OCI-LY7 (cell line): ENCODE data around the gene HLA-DPB1. TPM values are rescaled to one million over a fixed set of nuclear protein-coding genes. Genes with fewer than 3 reads are reported as not detected.

Experiments used
- BruUV-seq: library from RNA; stranded (reverse); fragments of 400-500 nt; replicated peaks from 2 replicates; lab custom pipeline; 2021; lab: Mats Ljungman, UMichigan
- CTCF ChIA-PET: fragments of 300-600 bp; sonication (Branson Sonifier 250); formaldehyde crosslinking; loops from one replicate; lab custom pipeline; 2022; ENCODE audit warnings: antibody characterized with exemption; ENCODE audit not compliant: unreplicated experiment; lab: Charles Lee
- POLR2A ChIA-PET: fragments of 300-600 bp; sonication (Branson Sonifier 250); formaldehyde crosslinking; loops from one replicate; lab custom pipeline; 2022; ENCODE audit warnings: antibody characterized with exemption; lab: Charles Lee
- DNase-seq: peaks from one replicate; pipeline ENCODE4 v3.0.0-alpha.2; 2015; ENCODE audit warnings: low spot score
- H2AFZ ChIP-seq: fragments of 200-600 bp; sonication (generic), shearing (Covaris generic); 2 replicates; pipeline ENCODE4 v1.6.1; 2014; ENCODE audit warnings: mild to moderate bottlenecking, antibody characterized with exemption, low read length, moderate library complexity
- H3K27ac ChIP-seq: fragments of 200-600 bp; sonication (generic); 2 replicates; pipeline ENCODE4 v1.5.1; 2014; ENCODE audit warnings: mixed run types, low read depth, mild to moderate bottlenecking, moderate library complexity, low read length, inconsistent platforms; ENCODE audit not compliant: poor library complexity, severe bottlenecking
- H3K36me3 ChIP-seq: fragments of 200-600 bp; sonication (generic); 2 replicates; pipeline ENCODE4 v1.6.1; 2014; ENCODE audit warnings: mild to moderate bottlenecking, antibody characterized with exemption, low read length, moderate library complexity, mixed read lengths; ENCODE audit not compliant: insufficient read depth
- H3K4me1 ChIP-seq: fragments of 200-600 bp; sonication (generic); 2 replicates; pipeline ENCODE4 v1.5.1; 2014; ENCODE audit warnings: mild to moderate bottlenecking, low read length; ENCODE audit not compliant: insufficient read depth, poor library complexity, severe bottlenecking
- H3K4me2 ChIP-seq: fragments of 200-600 bp; sonication (generic); 2 replicates; pipeline ENCODE4 v1.6.1; 2014; ENCODE audit warnings: mild to moderate bottlenecking, low read length
- H3K4me3 ChIP-seq: fragments of 200-600 bp; sonication (generic); 2 replicates; pipeline ENCODE4 v1.5.1; 2014; ENCODE audit warnings: mild to moderate bottlenecking, low read depth, low read length; ENCODE audit not compliant: poor library complexity, severe bottlenecking
- H3K79me2 ChIP-seq: fragments of 200-600 bp; sonication (generic); 2 replicates; pipeline ENCODE4 v1.6.1; 2016; ENCODE audit warnings: low read depth, mild to moderate bottlenecking, low read length, moderate library complexity, mixed read lengths; ENCODE audit not compliant: insufficient read depth
- H3K9me2 ChIP-seq: fragments of 200-600 bp; sonication (generic); 2 replicates; pipeline ENCODE4 v1.6.1; 2016; ENCODE audit warnings: mild to moderate bottlenecking, low read length, mixed read lengths; ENCODE audit not compliant: insufficient read depth
- H3K9me3 ChIP-seq: fragments of 200-600 bp; sonication (generic); 2 replicates; pipeline ENCODE4 v1.6.1; 2014; ENCODE audit warnings: mild to moderate bottlenecking, mixed run types, low read length, mixed read lengths
- H4K20me1 ChIP-seq: fragments of 200-600 bp; sonication (generic); 2 replicates; pipeline ENCODE4 v1.6.1; 2014; ENCODE audit warnings: mild to moderate bottlenecking, antibody characterized with exemption, low read length, moderate library complexity, mixed read lengths; ENCODE audit not compliant: insufficient read depth
- CTCF ChIP-seq: fragments of 200-600 bp; sonication (generic); conservative IDR thresholded peaks from 2 replicates; pipeline ENCODE4 v1.5.1; 2014; ENCODE audit warnings: mild to moderate bottlenecking, antibody characterized with exemption, low read length, moderate library complexity, mixed read lengths
- EZH2phosphoT487 ChIP-seq: fragments of 200-600 bp; sonication (generic); IDR thresholded peaks from 2 replicates; pipeline ENCODE4 v1.6.1; 2018; ENCODE audit warnings: low read depth, borderline replicate concordance, mild to moderate bottlenecking, mixed run types, antibody characterized with exemption, low read length, moderate library complexity, mixed read lengths
- intact Hi-C: fragments of 100-400 bp; cut with micrococcal nuclease; formaldehyde crosslinking; loops from one replicate; pipeline ENCODE4 v1.10.0; 2022; ENCODE audit not compliant: unreplicated experiment
- total RNA-seq, 2 experiments: library from RNA; depleted of rRNA in 1 of 2; stranded (reverse); fragments of >200 nt in 1 of 2; shearing (Covaris generic) in 1 of 2; gene quantifications; 2 replicates each; pipeline ENCODE4 v1.2.3, GENCODE V29; 2014 to 2022

HLA-DPB1 gene
- total RNA-seq, 2 experiments from 2014 or later = 74.5 to 117 TPM

GRCh38 chr6:33064723-33065122 is 11.1 kb upstream of the HLA-DPB1 start:
- Histone ChIP-seq H3K36me3 (peaks cover 72% of the 10 kb centered on the region), H4K20me1 (no peaks in the 10 kb centered on the region), H3K4me3 (no peak overlapping the region), H3K9me3 (peaks cover 18% of the 10 kb centered on the region), H3K4me1 (peaks cover 17% of the 10 kb centered on the region), H3K4me2 (no peak overlapping the region), H3K27ac (no peak overlapping the region), H3K9me2 (no peaks in the 10 kb centered on the region), H2AFZ (no peak overlapping the region), H3K79me2 (0 out of 2 replicates have a peak, but pooled peaks cover 1% of the 10 kb centered on the region)
- BruUV-seq = no TSS peak
- no peak for TF ChIP-seq EZH2phosphoT487
- no peak for TF ChIP-seq CTCF
- POLR2A ChIA-PET = interaction anchor here (0.7 to 1.5 kb wide), 2 partner anchors 8 to 76 kb away, joined by 4 to 6 read pairs; partner anchors contain the start of gene HLA-DPA1
- CTCF ChIA-PET = no interaction called here
- no peak for DNase-seq
- intact Hi-C loops = no loop called here

GRCh38 chr6:33065312-33065711 is 10.5 kb upstream of the HLA-DPB1 start:
- H3K4me1 ChIP-seq = peaks cover 21% of the 10 kb centered on the region
- DNase-seq = no peak
- no peak overlapping the region for H3K27ac ChIP-seq
- H3K4me2 ChIP-seq = no peak overlapping the region
- no peak overlapping the region for H3K4me3 ChIP-seq
- H3K79me2 ChIP-seq = peaks cover 7% of the 10 kb centered on the region
- peaks cover 18% of the 10 kb centered on the region for H3K9me3 ChIP-seq
- H2AFZ ChIP-seq = no peak overlapping the region
- intact Hi-C loops = no loop called here
- peaks cover 3% of the 10 kb centered on the region; the same call in 1 of the 2 replicates for H4K20me1 ChIP-seq
- TF ChIP-seq CTCF = no peak
- TF ChIP-seq EZH2phosphoT487 = no peak
- CTCF ChIA-PET = no interaction called here
- POLR2A ChIA-PET = interaction anchor here (0.5 kb wide), 1 partner anchor 36 kb away, joined by 3 read pairs; no protein-coding TSS in a partner anchor
- H3K36me3 ChIP-seq = peaks cover 78% of the 10 kb centered on the region
- H3K9me2 ChIP-seq = no peaks in the 10 kb centered on the region
- BruUV-seq = no TSS peak

GRCh38 chr6:33066917-33067521 is 8.8 kb upstream of the HLA-DPB1 start:
- Histone ChIP-seq H4K20me1 (peaks cover 11% of the 10 kb centered on the region; the same call in 1 of the 2 replicates), H3K9me2 (no peaks in the 10 kb centered on the region), H2AFZ (no peak overlapping the region), H3K36me3 (peaks cover 95% of the 10 kb centered on the region), H3K4me3 (no peak overlapping the region), H3K79me2 (peaks cover 24% of the 10 kb centered on the region), H3K4me2 (no peak overlapping the region), H3K27ac (no peak overlapping the region), H3K9me3 (peaks cover 12% of the 10 kb centered on the region), H3K4me1 (peaks cover 24% of the 10 kb centered on the region)
- DNase-seq = no peak
- ChIA-PET POLR2A (no interaction called here), CTCF (no interaction called here)
- no TSS peak for BruUV-seq
- TF ChIP-seq EZH2phosphoT487 (no peak), CTCF (no peak)
- intact Hi-C loops = no loop called here
